NCI-H82 treated with DMSO at 0.1 percent for 48 hours (cell line): ENCODE results near the gene CDK5RAP3.
"Not testable (repeated sequence)": the region's sequence is repeated elsewhere in the genome, so short reads cannot be mapped to it uniquely, and the experiment has no call there.

ENCODE experiments used
- DNase-seq: peaks from one replicate; lab custom pipeline; 2025; ENCODE audit not compliant: unreplicated experiment; lab: John Stamatoyannopoulos, UW

Gene CDK5RAP3

DNA sequence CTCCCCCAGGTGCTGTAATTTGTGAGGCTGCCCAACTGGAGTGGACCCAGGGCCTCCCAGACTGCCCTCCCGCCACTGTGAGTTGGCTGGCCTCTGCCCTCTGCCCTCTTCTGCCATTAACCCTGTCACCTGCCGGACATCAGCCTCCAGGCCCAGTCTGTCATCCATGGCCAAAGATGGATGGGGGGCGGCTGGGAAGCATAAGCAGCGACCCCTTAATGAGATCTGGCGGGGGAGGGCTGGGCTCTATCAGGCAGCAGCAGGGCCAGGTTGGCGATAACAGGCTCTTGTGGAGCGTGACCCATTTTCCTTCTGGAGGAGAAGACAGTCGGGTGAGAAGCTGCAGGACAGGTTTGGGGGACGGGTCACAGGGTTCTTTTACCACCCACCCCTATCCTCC is 25.3 kb downstream of the CDK5RAP3 start:
- DNase-seq = peak; percentile 31

DNA sequence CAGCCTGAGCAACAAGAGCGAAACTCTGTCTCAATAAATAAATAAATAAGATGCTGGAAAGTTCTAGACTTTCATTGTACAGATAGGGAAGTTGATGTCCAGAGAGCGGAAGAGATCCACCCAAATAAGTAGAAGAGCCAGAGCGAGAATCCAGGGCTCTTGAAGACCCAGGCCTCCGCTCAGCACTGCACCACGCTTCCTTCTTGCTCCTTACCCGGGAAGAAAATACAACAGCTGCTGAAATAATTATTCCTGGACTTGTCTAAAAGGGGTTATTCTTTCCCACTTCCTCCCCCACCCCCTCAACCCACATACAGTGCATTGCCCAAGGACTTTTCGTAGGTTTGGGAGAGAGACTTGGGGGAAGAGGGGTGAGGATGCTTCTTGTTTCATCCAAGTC is 26.7 kb downstream of the CDK5RAP3 start:
- DNase-seq = no peak

DNA sequence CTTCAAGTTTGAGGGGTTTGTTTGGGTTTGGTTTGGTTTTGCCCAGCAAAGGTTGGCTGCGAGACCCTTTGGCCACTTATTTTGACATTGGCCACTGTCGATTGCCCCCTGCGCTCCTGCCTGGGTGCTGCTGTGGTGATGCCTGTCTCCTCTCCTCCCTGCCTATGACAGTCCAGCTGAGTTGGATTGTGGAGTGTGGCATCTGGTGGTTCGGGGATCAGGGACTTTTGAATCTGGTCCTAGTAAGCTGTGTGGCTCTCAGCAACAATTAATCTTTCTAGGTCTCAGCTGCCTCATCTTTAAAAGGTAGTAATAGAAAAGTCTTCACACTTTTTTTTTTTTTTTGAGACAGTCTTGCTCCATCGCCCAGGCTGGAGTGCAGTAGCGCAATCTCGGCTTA is 27.1 kb downstream of the CDK5RAP3 start:
- DNase-seq = peak; percentile 93

DNA sequence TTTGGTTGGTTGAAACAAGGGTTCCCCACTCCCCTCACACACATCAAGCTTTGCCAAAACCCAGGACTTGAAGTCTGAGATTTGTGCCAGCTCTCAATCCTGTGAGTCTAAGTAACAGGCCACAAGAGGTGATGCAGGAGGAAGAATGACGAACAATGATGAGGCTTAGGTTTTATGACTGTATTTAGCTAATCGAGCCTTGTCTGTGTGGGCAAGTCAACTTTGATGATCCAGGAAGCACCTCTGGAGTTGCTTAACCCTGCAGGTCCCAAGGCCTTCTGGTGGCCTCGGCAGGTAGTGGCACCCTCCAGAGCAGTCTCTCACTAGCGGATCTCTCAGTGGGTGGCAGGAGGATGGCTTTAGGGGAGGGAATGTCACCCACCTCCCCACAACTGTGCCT is 28.7 kb downstream of the CDK5RAP3 start:
- DNase-seq = no peak

- no peak for DNase-seq
These were observed 30.3 kb downstream of the CDK5RAP3 start for GRCh38 chr17:48001197-48001596.

GRCh38 chr17:48001657-48002056 is 30.7 kb downstream of the CDK5RAP3 start:
- DNase-seq = not testable (repeated sequence)

- DNase-seq = peak; percentile 47
These were observed 31.5 kb downstream of the CDK5RAP3 start for GRCh38 chr17:48002266-48002915.

DNA sequence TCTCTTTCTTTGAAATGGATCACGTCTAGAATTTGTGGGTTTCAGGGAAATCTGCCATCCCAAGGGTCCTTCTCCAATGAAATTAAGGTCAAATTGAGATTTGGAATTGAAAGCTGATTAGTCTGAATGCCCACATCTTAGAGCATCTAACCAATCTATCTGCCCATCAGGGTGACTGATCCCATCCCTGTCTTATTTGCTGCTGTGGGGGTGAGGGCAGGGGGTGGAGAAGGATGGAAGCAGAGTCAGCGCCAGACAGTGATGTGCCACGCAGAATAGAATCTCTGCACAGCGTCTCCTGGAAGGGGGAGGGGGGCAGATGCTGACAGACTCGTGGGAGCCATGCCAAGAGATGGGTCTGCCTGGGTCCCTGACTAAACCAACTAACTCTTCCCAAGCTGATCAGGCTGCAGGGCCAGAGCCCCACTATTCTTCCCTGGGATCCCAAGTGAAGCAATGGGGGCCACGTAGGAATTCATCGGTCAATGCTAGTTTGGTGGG is 32.1 kb downstream of the CDK5RAP3 start:
- DNase-seq = peak; percentile 89

- peak; percentile 100 for DNase-seq
These were observed 32.7 kb downstream of the CDK5RAP3 start for GRCh38 chr17:48003417-48004151.

DNA sequence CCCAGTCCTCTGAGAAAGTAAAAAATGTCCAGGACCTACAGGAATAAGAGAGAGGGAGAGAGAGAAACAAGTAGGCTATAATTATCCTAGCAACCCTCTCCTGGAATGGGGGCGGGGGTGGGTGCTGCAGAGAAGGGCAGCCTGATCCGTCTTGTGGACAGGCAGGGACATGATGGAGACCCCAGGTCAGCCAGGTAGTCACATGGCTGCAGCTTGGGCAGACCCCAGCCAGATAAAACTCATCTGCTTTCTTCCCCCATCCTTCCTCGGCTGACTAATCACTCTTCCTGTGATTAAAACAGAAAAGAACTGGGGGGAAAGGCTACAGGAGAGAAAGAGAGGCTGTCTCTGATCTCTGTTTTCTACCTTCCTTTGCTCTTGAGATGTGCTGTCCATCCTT is 34.1 kb downstream of the CDK5RAP3 start:
- DNase-seq = no peak

- DNase-seq = no peak
These were observed 36.2 kb downstream of the CDK5RAP3 start for GRCh38 chr17:48006936-48007709.

DNA sequence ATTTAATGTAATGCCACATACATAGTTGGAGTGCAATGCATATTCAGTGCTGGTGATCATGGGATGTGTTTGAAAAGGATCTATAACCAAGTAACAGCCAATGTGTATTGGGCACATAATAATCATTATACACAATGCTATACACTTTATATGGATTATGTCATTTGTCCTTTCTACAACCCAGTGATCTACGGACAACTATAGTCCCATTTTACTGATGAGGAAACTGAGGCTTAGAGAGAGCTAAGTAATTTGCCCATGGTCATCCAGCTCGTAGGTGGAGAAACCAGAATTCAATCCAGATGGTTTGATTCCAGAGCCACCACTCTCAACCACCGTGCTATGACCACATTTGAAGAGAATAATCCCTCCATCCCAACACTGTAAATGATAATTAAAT is 39.3 kb downstream of the CDK5RAP3 start:
- no peak for DNase-seq

GRCh38 chr17:48011405-48012150 is 40.7 kb downstream of the CDK5RAP3 start:
- peak; percentile 75 for DNase-seq

- DNase-seq = peak; percentile 91
These were observed 41.2 kb downstream of the CDK5RAP3 start for GRCh38 chr17:48012151-48012520.

DNA sequence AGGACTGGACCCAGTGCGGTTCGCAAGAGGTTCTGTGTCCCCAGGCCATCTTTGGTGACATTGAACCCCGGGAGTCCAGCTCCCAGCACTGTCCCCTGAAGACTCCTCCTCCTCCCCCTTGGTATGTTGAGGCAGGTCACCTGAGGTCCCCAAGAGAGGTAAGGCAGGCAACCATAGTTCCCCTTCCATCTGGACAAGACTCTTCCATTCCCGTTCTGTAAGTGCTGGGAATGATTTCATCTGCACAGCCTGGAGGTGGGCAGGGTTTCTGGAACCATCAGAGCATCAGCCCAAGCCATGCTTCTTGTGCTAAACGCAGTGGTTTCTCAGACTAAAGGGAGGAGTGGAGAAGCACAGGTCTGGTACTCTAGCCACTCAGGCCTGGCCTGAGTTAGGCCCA is 41.7 kb downstream of the CDK5RAP3 start:
- no peak for DNase-seq

- no peak for DNase-seq
These were observed 43.1 kb downstream of the CDK5RAP3 start for GRCh38 chr17:48013876-48014594.

DNA sequence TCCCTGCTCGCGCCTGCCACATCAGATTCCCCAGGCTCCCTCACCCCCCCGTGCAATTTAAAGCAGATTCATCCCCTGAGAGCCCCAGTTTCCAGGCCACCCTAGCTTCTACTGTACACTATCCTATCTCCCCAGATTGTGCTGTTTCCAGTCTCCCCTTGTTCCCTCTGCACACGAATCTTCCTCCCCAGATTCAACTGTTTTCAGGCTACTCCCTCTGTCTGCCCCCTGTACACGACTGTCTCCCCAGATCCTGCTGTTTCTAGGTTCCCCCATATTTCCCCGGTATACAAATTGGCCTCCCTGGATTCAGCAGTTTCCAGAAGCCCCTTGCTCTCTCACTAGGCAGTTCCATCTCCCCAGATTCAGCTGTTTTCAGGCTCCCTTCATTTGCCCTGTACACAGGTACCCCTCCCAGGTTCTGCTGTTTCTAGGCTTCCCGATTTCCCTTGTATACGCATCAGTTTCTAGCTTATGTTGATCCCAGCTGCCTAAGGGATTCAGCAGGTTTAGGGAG is 43.7 kb downstream of the CDK5RAP3 start:
- peak; percentile 77 for DNase-seq

- DNase-seq = peak; percentile 95
These were observed 45.2 kb downstream of the CDK5RAP3 start for GRCh38 chr17:48016112-48016511.

GRCh38 chr17:48017817-48018158 is 46.9 kb downstream of the CDK5RAP3 start:
- DNase-seq = not testable (repeated sequence)

GRCh38 chr17:48021934-48022333 is 51.0 kb downstream of the CDK5RAP3 start:
- DNase-seq = no peak
